DND-41 (cell line): ENCODE data around the gene FKBP2.

Experiments used
- ATAC-seq: fragments of 200-7000 bp; cut with Tn5 transposase; 3 replicates; pipeline ENCODE4 v1.9.1; 2021; ENCODE audit warnings: low read depth; ENCODE audit not compliant: insufficient read depth
- DNase-seq: peaks from one replicate; pipeline ENCODE4 v3.0.0-alpha.2; 2020
- H2AFZ ChIP-seq: 2 replicates; pipeline ENCODE4 v1.6.0; 2012; ENCODE audit warnings: low read depth, low read length
- H3K27ac ChIP-seq: 2 replicates; pipeline ENCODE4 v1.5.1; 2012; ENCODE audit warnings: low read length, inconsistent platforms
- H3K27me3 ChIP-seq: fragments of 200-600 bp; sonication (generic); 2 replicates; pipeline ENCODE4 v1.6.0; 2012; ENCODE audit warnings: low read length, mild to moderate bottlenecking, inconsistent platforms; ENCODE audit not compliant: insufficient read depth, poor library complexity
- H3K36me3 ChIP-seq: 2 replicates; pipeline ENCODE4 v1.5.1; 2012; ENCODE audit warnings: low read length, inconsistent platforms; ENCODE audit not compliant: insufficient read depth
- H3K4me1 ChIP-seq: 2 replicates; pipeline ENCODE4 v1.5.1; 2012; ENCODE audit warnings: mild to moderate bottlenecking, low read length; ENCODE audit not compliant: insufficient read depth
- H3K4me2 ChIP-seq: 2 replicates; pipeline ENCODE4 v1.6.0; 2012; ENCODE audit warnings: mild to moderate bottlenecking, moderate library complexity, low read length, inconsistent platforms; ENCODE audit not compliant: insufficient read depth
- H3K4me3 ChIP-seq, 2 experiments: fragments of 200-600 bp in 1 of 2; shearing (Covaris generic) in 1 of 2; 2 replicates each; pipeline ENCODE4 v1.5.1; 2012 to 2016; ENCODE audit warnings: inconsistent platforms in 2 of 2, low read length in 2 of 2, mild to moderate bottlenecking in 2 of 2, low read depth in 1 of 2, moderate library complexity in 1 of 2
- H3K79me2 ChIP-seq: 2 replicates; pipeline ENCODE4 v1.6.0; 2012; ENCODE audit warnings: low read length, inconsistent platforms; ENCODE audit not compliant: insufficient read depth
- H3K9ac ChIP-seq: 2 replicates; pipeline ENCODE4 v1.6.0; 2012; ENCODE audit warnings: low read depth, mild to moderate bottlenecking, inconsistent platforms, low read length, moderate library complexity
- H3K9me3 ChIP-seq: 2 replicates; pipeline ENCODE4 v1.5.1; 2012; ENCODE audit warnings: low read length, moderate library complexity, mild to moderate bottlenecking, inconsistent platforms; ENCODE audit not compliant: insufficient read depth, severe bottlenecking
- H4K20me1 ChIP-seq: 2 replicates; pipeline ENCODE4 v1.6.0; 2012; ENCODE audit warnings: low read length; ENCODE audit not compliant: insufficient read depth
- CTCF ChIP-seq: IDR thresholded peaks from 2 replicates; pipeline ENCODE4 v1.5.1; 2012; ENCODE audit warnings: borderline replicate concordance, low read length, moderate library complexity, mild to moderate bottlenecking; ENCODE audit not compliant: poor library complexity, severe bottlenecking; ENCODE audit errors: extremely low read depth
- EZH2 ChIP-seq: IDR thresholded peaks from 3 replicates; pipeline ENCODE4 v1.6.1; 2012; ENCODE audit warnings: borderline replicate concordance, low read depth, mild to moderate bottlenecking, moderate library complexity, low read length, inconsistent platforms; ENCODE audit not compliant: severe bottlenecking

The FKBP2 gene

GRCh38 chr11:64287676-64288352 is 46.9 kb downstream of the FKBP2 start:
- H4K20me1 ChIP-seq: no peaks in the 10 kb centered on the region; the same call in 1 of the 2 replicates
- H3K36me3 ChIP-seq: peaks cover 9% of the 10 kb centered on the region; the same call in 1 of the 2 replicates
- H3K4me3 ChIP-seq: no peak overlapping the region
- H3K4me2 ChIP-seq: 0 out of 2 replicates have a peak overlapping the region, but pooled peaks have one; percentile 83
- ATAC-seq: no peak
- no peaks in the 10 kb centered on the region for H3K27me3 ChIP-seq
- H3K9ac ChIP-seq: no peak overlapping the region; the same call in 1 of the 2 replicates
- no peak overlapping the region for H2AFZ ChIP-seq
- H3K9me3 ChIP-seq: no peaks in the 10 kb centered on the region
- H3K27ac ChIP-seq: no peak overlapping the region
- peaks cover 24% of the 10 kb centered on the region for H3K79me2 ChIP-seq
- no peak for DNase-seq
- H3K4me1 ChIP-seq: peaks cover 36% of the 10 kb centered on the region
- TF ChIP-seq EZH2 (no peak), CTCF (no peak)

- no peaks in the 10 kb centered on the region for H3K27me3 ChIP-seq
- H3K9ac ChIP-seq: no peak overlapping the region
- peaks cover 4% of the 10 kb centered on the region; the same call in 1 of the 2 replicates for H3K36me3 ChIP-seq
- no peak overlapping the region for H3K27ac ChIP-seq
- H3K9me3 ChIP-seq: no peaks in the 10 kb centered on the region
- DNase-seq: no peak
- no peaks in the 10 kb centered on the region; the same call in 1 of the 2 replicates for H4K20me1 ChIP-seq
- no peak overlapping the region for H3K4me3 ChIP-seq
- H2AFZ ChIP-seq: no peak overlapping the region
- no peak for ATAC-seq
- peaks cover 19% of the 10 kb centered on the region for H3K79me2 ChIP-seq
- H3K4me2 ChIP-seq: no peak overlapping the region
- TF ChIP-seq CTCF (no peak), EZH2 (no peak)
- peaks cover 31% of the 10 kb centered on the region for H3K4me1 ChIP-seq
These were observed 47.5 kb downstream of the FKBP2 start for GRCh38 chr11:64288353-64288750.

- no peaks in the 10 kb centered on the region; the same call in 1 of the 2 replicates for H4K20me1 ChIP-seq
- H3K36me3 ChIP-seq: 0 out of 2 replicates have a peak, but pooled peaks cover 2% of the 10 kb centered on the region
- peaks cover 24% of the 10 kb centered on the region for H3K4me1 ChIP-seq
- no peak overlapping the region for H3K27ac ChIP-seq
- no peak for ATAC-seq
- H3K27me3 ChIP-seq: no peaks in the 10 kb centered on the region
- H2AFZ ChIP-seq: no peak overlapping the region
- DNase-seq: no peak
- no peak overlapping the region for H3K4me2 ChIP-seq
- TF ChIP-seq CTCF (no peak), EZH2 (no peak)
- peaks cover 11% of the 10 kb centered on the region for H3K79me2 ChIP-seq
- no peak overlapping the region for H3K9ac ChIP-seq
- H3K9me3 ChIP-seq: no peaks in the 10 kb centered on the region
- no peak overlapping the region for H3K4me3 ChIP-seq
These were observed 48.2 kb downstream of the FKBP2 start for GRCh38 chr11:64289002-64289564.
